OCI-LY7 (cell line): ENCODE data around the gene STXBP6. TPM values are rescaled to one million over a fixed set of nuclear protein-coding genes. Genes with fewer than 3 reads are reported as not detected.

Source experiments
- BruUV-seq: library from RNA; stranded (reverse); fragments of 400-500 nt; replicated peaks from 2 replicates; lab custom pipeline; 2021; lab: Mats Ljungman, UMichigan
- CTCF ChIA-PET: fragments of 300-600 bp; sonication (Branson Sonifier 250); formaldehyde crosslinking; loops from one replicate; lab custom pipeline; 2022; ENCODE audit warnings: antibody characterized with exemption; ENCODE audit not compliant: unreplicated experiment; lab: Charles Lee
- POLR2A ChIA-PET: fragments of 300-600 bp; sonication (Branson Sonifier 250); formaldehyde crosslinking; loops from one replicate; lab custom pipeline; 2022; ENCODE audit warnings: antibody characterized with exemption; lab: Charles Lee
- DNase-seq: peaks from one replicate; pipeline ENCODE4 v3.0.0-alpha.2; 2015; ENCODE audit warnings: low spot score
- H2AFZ ChIP-seq: fragments of 200-600 bp; sonication (generic), shearing (Covaris generic); 2 replicates; pipeline ENCODE4 v1.6.1; 2014; ENCODE audit warnings: mild to moderate bottlenecking, antibody characterized with exemption, low read length, moderate library complexity
- H3K27ac ChIP-seq: fragments of 200-600 bp; sonication (generic); 2 replicates; pipeline ENCODE4 v1.5.1; 2014; ENCODE audit warnings: mixed run types, low read depth, mild to moderate bottlenecking, moderate library complexity, low read length, inconsistent platforms; ENCODE audit not compliant: poor library complexity, severe bottlenecking
- H3K36me3 ChIP-seq: fragments of 200-600 bp; sonication (generic); 2 replicates; pipeline ENCODE4 v1.6.1; 2014; ENCODE audit warnings: mild to moderate bottlenecking, antibody characterized with exemption, low read length, moderate library complexity, mixed read lengths; ENCODE audit not compliant: insufficient read depth
- H3K4me1 ChIP-seq: fragments of 200-600 bp; sonication (generic); 2 replicates; pipeline ENCODE4 v1.5.1; 2014; ENCODE audit warnings: mild to moderate bottlenecking, low read length; ENCODE audit not compliant: insufficient read depth, poor library complexity, severe bottlenecking
- H3K4me2 ChIP-seq: fragments of 200-600 bp; sonication (generic); 2 replicates; pipeline ENCODE4 v1.6.1; 2014; ENCODE audit warnings: mild to moderate bottlenecking, low read length
- H3K4me3 ChIP-seq: fragments of 200-600 bp; sonication (generic); 2 replicates; pipeline ENCODE4 v1.5.1; 2014; ENCODE audit warnings: mild to moderate bottlenecking, low read depth, low read length; ENCODE audit not compliant: poor library complexity, severe bottlenecking
- H3K79me2 ChIP-seq: fragments of 200-600 bp; sonication (generic); 2 replicates; pipeline ENCODE4 v1.6.1; 2016; ENCODE audit warnings: low read depth, mild to moderate bottlenecking, low read length, moderate library complexity, mixed read lengths; ENCODE audit not compliant: insufficient read depth
- H3K9me2 ChIP-seq: fragments of 200-600 bp; sonication (generic); 2 replicates; pipeline ENCODE4 v1.6.1; 2016; ENCODE audit warnings: mild to moderate bottlenecking, low read length, mixed read lengths; ENCODE audit not compliant: insufficient read depth
- H3K9me3 ChIP-seq: fragments of 200-600 bp; sonication (generic); 2 replicates; pipeline ENCODE4 v1.6.1; 2014; ENCODE audit warnings: mild to moderate bottlenecking, mixed run types, low read length, mixed read lengths
- H4K20me1 ChIP-seq: fragments of 200-600 bp; sonication (generic); 2 replicates; pipeline ENCODE4 v1.6.1; 2014; ENCODE audit warnings: mild to moderate bottlenecking, antibody characterized with exemption, low read length, moderate library complexity, mixed read lengths; ENCODE audit not compliant: insufficient read depth
- EZH2phosphoT487 ChIP-seq: fragments of 200-600 bp; sonication (generic); IDR thresholded peaks from 2 replicates; pipeline ENCODE4 v1.6.1; 2018; ENCODE audit warnings: low read depth, borderline replicate concordance, mild to moderate bottlenecking, mixed run types, antibody characterized with exemption, low read length, moderate library complexity, mixed read lengths
- intact Hi-C: fragments of 100-400 bp; cut with micrococcal nuclease; formaldehyde crosslinking; loops from one replicate; pipeline ENCODE4 v1.10.0; 2022; ENCODE audit not compliant: unreplicated experiment
- total RNA-seq, 2 experiments: library from RNA; depleted of rRNA in 1 of 2; stranded (reverse); fragments of >200 nt in 1 of 2; shearing (Covaris generic) in 1 of 2; gene quantifications; 2 replicates each; pipeline ENCODE4 v1.2.3, GENCODE V29; 2014 to 2022
- TF ChIP-seq, protein P1 (sequence below): fragments of 200-600 bp; sonication (generic); conservative IDR thresholded peaks from 2 replicates; pipeline ENCODE4 v1.5.1; 2014; ENCODE audit warnings: mild to moderate bottlenecking, antibody characterized with exemption, low read length, moderate library complexity, mixed read lengths

STXBP6 gene
- total RNA-seq, 2 experiments from 2014 or later, result 0.48 TPM; not detected in 1

GRCh38 chr14:24870949-24871701 is 178.8 kb downstream of the STXBP6 start:
- no peaks in the 10 kb centered on the region for H3K36me3 ChIP-seq
- no peaks in the 10 kb centered on the region for H3K4me1 ChIP-seq
- ChIA-PET POLR2A (no interaction called here), CTCF (no interaction called here)
- intact Hi-C loops, result no loop called here
- no TSS peak for BruUV-seq
- TF ChIP-seq EZH2phosphoT487, result no peak
- TF ChIP-seq, protein P1, sequence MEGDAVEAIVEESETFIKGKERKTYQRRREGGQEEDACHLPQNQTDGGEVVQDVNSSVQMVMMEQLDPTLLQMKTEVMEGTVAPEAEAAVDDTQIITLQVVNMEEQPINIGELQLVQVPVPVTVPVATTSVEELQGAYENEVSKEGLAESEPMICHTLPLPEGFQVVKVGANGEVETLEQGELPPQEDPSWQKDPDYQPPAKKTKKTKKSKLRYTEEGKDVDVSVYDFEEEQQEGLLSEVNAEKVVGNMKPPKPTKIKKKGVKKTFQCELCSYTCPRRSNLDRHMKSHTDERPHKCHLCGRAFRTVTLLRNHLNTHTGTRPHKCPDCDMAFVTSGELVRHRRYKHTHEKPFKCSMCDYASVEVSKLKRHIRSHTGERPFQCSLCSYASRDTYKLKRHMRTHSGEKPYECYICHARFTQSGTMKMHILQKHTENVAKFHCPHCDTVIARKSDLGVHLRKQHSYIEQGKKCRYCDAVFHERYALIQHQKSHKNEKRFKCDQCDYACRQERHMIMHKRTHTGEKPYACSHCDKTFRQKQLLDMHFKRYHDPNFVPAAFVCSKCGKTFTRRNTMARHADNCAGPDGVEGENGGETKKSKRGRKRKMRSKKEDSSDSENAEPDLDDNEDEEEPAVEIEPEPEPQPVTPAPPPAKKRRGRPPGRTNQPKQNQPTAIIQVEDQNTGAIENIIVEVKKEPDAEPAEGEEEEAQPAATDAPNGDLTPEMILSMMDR, result no peak
- H3K4me3 ChIP-seq, result no peak overlapping the region
- H3K9me3 ChIP-seq, result no peaks in the 10 kb centered on the region
- H4K20me1 ChIP-seq, result no peaks in the 10 kb centered on the region; the same call in 1 of the 2 replicates
- no peak overlapping the region for H2AFZ ChIP-seq
- H3K4me2 ChIP-seq, result no peak overlapping the region
- no peaks in the 10 kb centered on the region for H3K9me2 ChIP-seq
- no peaks in the 10 kb centered on the region for H3K79me2 ChIP-seq
- H3K27ac ChIP-seq, result no peak overlapping the region
- no peak for DNase-seq

- no peaks in the 10 kb centered on the region for H3K4me1 ChIP-seq
- intact Hi-C loops, result no loop called here
- BruUV-seq, result no TSS peak
- H3K4me2 ChIP-seq, result no peak overlapping the region
- no peaks in the 10 kb centered on the region for H3K9me3 ChIP-seq
- no peak overlapping the region for H3K27ac ChIP-seq
- no peak overlapping the region for H2AFZ ChIP-seq
- ChIA-PET POLR2A (interaction anchor here (0.6 kb wide), 1 partner anchor 71 kb away, joined by 3 read pairs; no protein-coding TSS in a partner anchor), CTCF (no interaction called here)
- H3K79me2 ChIP-seq, result no peaks in the 10 kb centered on the region
- no peaks in the 10 kb centered on the region; the same call in 1 of the 2 replicates for H4K20me1 ChIP-seq
- H3K9me2 ChIP-seq, result no peaks in the 10 kb centered on the region
- no peaks in the 10 kb centered on the region for H3K36me3 ChIP-seq
- no peak for TF ChIP-seq EZH2phosphoT487
- TF ChIP-seq, protein P1, result no peak
- no peak overlapping the region for H3K4me3 ChIP-seq
- DNase-seq, result no peak
Measured at GRCh38 chr14:24868389-24868788, 181.6 kb downstream of the STXBP6 start.

DNA sequence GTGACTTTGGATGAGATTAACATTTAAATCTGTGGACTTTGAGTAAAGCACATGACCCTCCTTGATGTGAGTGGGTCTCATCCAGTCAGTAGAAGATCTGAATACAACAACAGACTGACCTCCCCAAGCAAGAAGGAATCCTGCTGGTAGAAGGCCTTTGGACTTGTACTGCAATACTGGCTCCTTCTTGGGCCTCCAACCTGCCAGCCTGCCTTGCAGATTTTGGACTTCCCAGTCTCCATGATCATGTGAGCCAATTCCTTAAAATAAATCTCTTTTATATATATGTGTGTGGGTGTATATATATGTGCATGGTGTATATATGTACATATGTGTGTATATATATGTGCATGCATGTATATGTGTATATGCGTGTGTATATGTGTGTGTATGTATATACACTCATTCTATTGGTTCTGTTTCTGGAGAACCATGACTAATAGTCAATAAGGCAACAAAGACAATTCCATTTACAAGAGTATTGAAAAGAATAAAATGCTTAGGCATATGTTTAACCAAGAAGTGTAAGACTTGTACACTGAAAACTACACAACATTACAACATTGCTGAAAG is 183.8 kb downstream of the STXBP6 start:
- no TSS peak for BruUV-seq
- H3K9me3 ChIP-seq, result no peaks in the 10 kb centered on the region

More for the DNA sequence above, 183.8 kb downstream of the STXBP6 start:
- POLR2A ChIA-PET, result no interaction called here
- H3K27ac ChIP-seq, result no peak overlapping the region
- no peak overlapping the region for H3K4me3 ChIP-seq
- H3K79me2 ChIP-seq, result no peaks in the 10 kb centered on the region
- DNase-seq, result no peak
- H3K4me1 ChIP-seq, result no peaks in the 10 kb centered on the region
- CTCF ChIA-PET, result no interaction called here
- H3K4me2 ChIP-seq, result no peak overlapping the region
- H4K20me1 ChIP-seq, result no peaks in the 10 kb centered on the region; the same call in 1 of the 2 replicates
- intact Hi-C loops, result no loop called here
- no peak overlapping the region for H2AFZ ChIP-seq
- H3K36me3 ChIP-seq, result no peaks in the 10 kb centered on the region
- TF ChIP-seq EZH2phosphoT487, result no peak
- TF ChIP-seq, protein P1, result no peak
- H3K9me2 ChIP-seq, result no peaks in the 10 kb centered on the region
